GM18511 (cell line): ENCODE measurements around the gene COPS3.
"Not testable (repeated sequence)": the region's sequence is repeated elsewhere in the genome, so short reads cannot be mapped to it uniquely, and the experiment has no call there.

ENCODE experiments used
- ATAC-seq: cut with Tn5 transposase; IDR thresholded peaks from one replicate; pipeline ENCODE4 v1.9.1; 2021; ENCODE audit warnings: mild to moderate bottlenecking, moderate library complexity; ENCODE audit not compliant: unreplicated experiment

COPS3 gene

GRCh38 chr17:17303010-17303846 lies 22.2 kb upstream of the COPS3 start, which contains the start of gene NT5M:
Gene NT5M (plus strand): TSS chr17:17303373. CDS start chr17:17303551, 178 bp downstream.
- peak; percentile 64 for ATAC-seq

GRCh38 chr17:17301659-17302058 lies 20.6 kb upstream of the COPS3 start:
- ATAC-seq, result not testable (repeated sequence)

GRCh38 chr17:17300624-17301568 lies 19.9 kb upstream of the COPS3 start:
- ATAC-seq, result no peak

- ATAC-seq, result no peak
These were observed 17.1 kb upstream of the COPS3 start for GRCh38 chr17:17298108-17298507.

- ATAC-seq, result no peak
These were observed 16.2 kb upstream of the COPS3 start for GRCh38 chr17:17297217-17297616.

- ATAC-seq, result no peak
These were observed 14.1 kb upstream of the COPS3 start for GRCh38 chr17:17295141-17295540.

GRCh38 chr17:17289701-17290100 lies 8.7 kb upstream of the COPS3 start:
- ATAC-seq, result no peak

- ATAC-seq, result no peak
These were observed 8.0 kb upstream of the COPS3 start for GRCh38 chr17:17289086-17289485.

GRCh38 chr17:17285951-17286350 lies 4.9 kb upstream of the COPS3 start:
- ATAC-seq, result no peak

GRCh38 chr17:17279316-17279715 lies 1.7 kb downstream of the COPS3 start:
- no peak for ATAC-seq

- ATAC-seq, result not testable (repeated sequence)
These were observed 3.6 kb downstream of the COPS3 start for GRCh38 chr17:17277431-17277830.

GRCh38 chr17:17275971-17276370 lies 5.1 kb downstream of the COPS3 start:
- ATAC-seq, result no peak

- ATAC-seq, result no peak
These were observed 10.9 kb downstream of the COPS3 start for GRCh38 chr17:17269926-17270773.

GRCh38 chr17:17264430-17264829 lies 16.6 kb downstream of the COPS3 start:
- no peak for ATAC-seq

GRCh38 chr17:17258998-17259397 lies 22.0 kb downstream of the COPS3 start:
- no peak for ATAC-seq

GRCh38 chr17:17258011-17258410 lies 23.0 kb downstream of the COPS3 start:
- ATAC-seq, result no peak

- ATAC-seq, result no peak
These were observed 24.7 kb downstream of the COPS3 start for GRCh38 chr17:17256316-17256715.

- ATAC-seq, result not testable (repeated sequence)
These were observed 25.4 kb downstream of the COPS3 start for GRCh38 chr17:17255689-17256088.

GRCh38 chr17:17254036-17254435 lies 27.0 kb downstream of the COPS3 start:
- no peak for ATAC-seq

GRCh38 chr17:17253406-17253805 lies 27.6 kb downstream of the COPS3 start:
- ATAC-seq, result no peak
